ENCODE results near the gene SEMA3B. TPM values are rescaled to one million over a fixed set of nuclear protein-coding genes. Genes with fewer than 3 reads are reported as not detected.

The SEMA3B gene
- total and polyA plus RNA-seq, 9 of the 15 experiments (the other 6 are each of a cell fraction or from before 2014, with no cell fraction given) = 0.03 to 1.8 (median 0.55) TPM; not detected in 1

DNA sequence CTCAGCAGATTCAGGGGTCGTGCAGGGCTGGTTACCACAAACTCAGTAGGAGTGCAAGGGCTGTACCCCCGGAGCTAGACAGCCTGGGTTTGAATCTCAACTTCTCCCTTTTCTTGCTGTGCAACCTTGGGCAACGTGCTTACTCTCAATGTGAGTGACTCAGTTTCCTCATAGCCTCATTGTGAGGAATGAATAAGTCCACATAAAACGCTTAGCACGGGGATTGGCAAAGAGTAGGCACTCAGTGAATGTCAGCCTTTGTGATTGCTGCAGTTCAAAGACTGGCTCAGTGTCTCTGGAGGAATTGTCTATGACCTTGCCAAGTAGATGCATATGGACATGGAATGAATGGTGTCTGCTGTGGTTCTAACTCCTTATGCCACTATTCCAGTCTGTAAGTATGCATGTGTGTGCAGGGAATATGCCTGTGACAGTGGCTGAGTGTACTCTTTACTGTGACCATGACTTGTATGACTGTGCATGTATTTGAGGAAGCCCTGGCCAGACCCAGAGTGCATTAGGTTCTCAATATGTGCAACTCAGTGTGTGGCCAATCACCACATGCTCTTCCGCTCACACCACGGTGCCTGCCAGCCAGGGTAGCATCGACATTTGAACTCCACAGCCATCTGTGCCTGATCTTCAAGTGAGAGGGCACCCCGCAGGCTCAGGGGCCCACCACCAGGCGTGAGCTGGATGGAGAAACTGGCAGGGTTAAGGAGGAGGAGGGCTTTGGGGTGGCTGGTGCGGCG, 31.2 kb downstream of the SEMA3B start (continued):
- TF ChIP-seq, protein P1, sequence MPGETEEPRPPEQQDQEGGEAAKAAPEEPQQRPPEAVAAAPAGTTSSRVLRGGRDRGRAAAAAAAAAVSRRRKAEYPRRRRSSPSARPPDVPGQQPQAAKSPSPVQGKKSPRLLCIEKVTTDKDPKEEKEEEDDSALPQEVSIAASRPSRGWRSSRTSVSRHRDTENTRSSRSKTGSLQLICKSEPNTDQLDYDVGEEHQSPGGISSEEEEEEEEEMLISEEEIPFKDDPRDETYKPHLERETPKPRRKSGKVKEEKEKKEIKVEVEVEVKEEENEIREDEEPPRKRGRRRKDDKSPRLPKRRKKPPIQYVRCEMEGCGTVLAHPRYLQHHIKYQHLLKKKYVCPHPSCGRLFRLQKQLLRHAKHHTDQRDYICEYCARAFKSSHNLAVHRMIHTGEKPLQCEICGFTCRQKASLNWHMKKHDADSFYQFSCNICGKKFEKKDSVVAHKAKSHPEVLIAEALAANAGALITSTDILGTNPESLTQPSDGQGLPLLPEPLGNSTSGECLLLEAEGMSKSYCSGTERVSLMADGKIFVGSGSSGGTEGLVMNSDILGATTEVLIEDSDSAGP (CRISPR knock-in tag; IDR thresholded peaks at IDR 0.05) = no peak
- TF ChIP-seq NEUROD1 (IDR thresholded peaks at IDR 0.05; ENCODE audit: borderline replicate concordance, low read depth, low read length, partially characterized antibody) (no peak), POLR3A (IDR thresholded peaks at IDR 0.05; ENCODE audit: borderline replicate concordance, extremely low read depth, insufficient read depth, insufficient read length) (no peak), PHF21A (IDR thresholded peaks at IDR 0.05; ENCODE audit: borderline replicate concordance, low read depth) (no peak), ZNF75A (CRISPR knock-in tag; IDR thresholded peaks at IDR 0.05) (no peak), STAT5A (IDR thresholded peaks at IDR 0.05; ENCODE audit: borderline replicate concordance, low read length) (no peak), ZNF644 (tag; IDR thresholded peaks at IDR 0.05; ENCODE audit: low read depth) (no peak), ZNF609 (CRISPR knock-in tag; IDR thresholded peaks at IDR 0.05; ENCODE audit: borderline replicate concordance) (0 out of 2 replicates have a peak, but pooled peaks have one; percentile 53), ZNF134 (CRISPR knock-in tag; conservative IDR thresholded peaks at IDR 0.05) (no peak), ZNF780A (CRISPR knock-in tag; IDR thresholded peaks at IDR 0.05) (no peak), KDM1A (IDR thresholded peaks at IDR 0.05) (peak in 1 of 2 experiments; percentile 51; a peak in 1 of 4 replicates), ZSCAN32 (CRISPR knock-in tag; IDR thresholded peaks at IDR 0.05) (no peak), MEF2D (tag; conservative IDR thresholded peaks at IDR 0.05; ENCODE audit: low read depth) (0 out of 2 replicates have a peak, but pooled peaks have one; percentile 15), KDM5B (IDR thresholded peaks at IDR 0.05; ENCODE audit: insufficient replicate concordance, low read depth, low read length) (peak; percentile 52), NRF1 (conservative IDR thresholded peaks at IDR 0.05 in 1 of 2, IDR thresholded peaks at IDR 0.05 in 1 of 2) (no peak), MEF2A (IDR thresholded peaks at IDR 0.05; ENCODE audit: control insufficient read depth, low read depth, low read length) (no peak), ZKSCAN3 (CRISPR knock-in tag; IDR thresholded peaks at IDR 0.05) (no peak), ZNF408 (CRISPR knock-in tag; IDR thresholded peaks at IDR 0.05; ENCODE audit: low read depth) (no peak), ZNF212 (CRISPR knock-in tag; IDR thresholded peaks at IDR 0.05) (no peak)
- TF ChIP-seq, protein P2, sequence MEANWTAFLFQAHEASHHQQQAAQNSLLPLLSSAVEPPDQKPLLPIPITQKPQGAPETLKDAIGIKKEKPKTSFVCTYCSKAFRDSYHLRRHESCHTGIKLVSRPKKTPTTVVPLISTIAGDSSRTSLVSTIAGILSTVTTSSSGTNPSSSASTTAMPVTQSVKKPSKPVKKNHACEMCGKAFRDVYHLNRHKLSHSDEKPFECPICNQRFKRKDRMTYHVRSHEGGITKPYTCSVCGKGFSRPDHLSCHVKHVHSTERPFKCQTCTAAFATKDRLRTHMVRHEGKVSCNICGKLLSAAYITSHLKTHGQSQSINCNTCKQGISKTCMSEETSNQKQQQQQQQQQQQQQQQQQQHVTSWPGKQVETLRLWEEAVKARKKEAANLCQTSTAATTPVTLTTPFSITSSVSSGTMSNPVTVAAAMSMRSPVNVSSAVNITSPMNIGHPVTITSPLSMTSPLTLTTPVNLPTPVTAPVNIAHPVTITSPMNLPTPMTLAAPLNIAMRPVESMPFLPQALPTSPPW (CRISPR knock-in tag; IDR thresholded peaks at IDR 0.05) = no peak; the same call in 1 of the 2 replicates
